HuH-7 (cell line): ENCODE measurements around the gene APBA2.

ENCODE experiments used
- DNase-seq: peaks from one replicate; pipeline ENCODE4 v3.0.0; 2011; ENCODE audit warnings: low spot score

The APBA2 gene

DNA sequence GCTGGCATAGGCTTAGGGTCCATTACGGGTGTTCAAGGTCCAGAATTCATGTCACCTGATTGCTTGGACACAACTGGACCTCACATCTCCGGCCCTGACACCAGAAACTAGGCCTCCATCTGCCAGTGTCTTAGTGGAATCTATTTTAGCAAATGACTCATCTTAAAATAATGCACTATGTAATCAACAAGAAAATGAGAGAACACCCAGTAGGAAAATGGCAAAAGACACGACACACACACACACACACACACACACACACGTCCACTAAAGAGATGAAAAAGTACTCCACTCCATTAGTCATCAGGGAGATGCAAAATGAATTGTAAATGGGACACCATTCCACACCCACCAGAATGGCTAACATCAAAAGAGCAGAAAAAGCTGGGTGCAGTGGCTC is 11.2 kb downstream of the APBA2 start:
- DNase-seq = no peak

DNA sequence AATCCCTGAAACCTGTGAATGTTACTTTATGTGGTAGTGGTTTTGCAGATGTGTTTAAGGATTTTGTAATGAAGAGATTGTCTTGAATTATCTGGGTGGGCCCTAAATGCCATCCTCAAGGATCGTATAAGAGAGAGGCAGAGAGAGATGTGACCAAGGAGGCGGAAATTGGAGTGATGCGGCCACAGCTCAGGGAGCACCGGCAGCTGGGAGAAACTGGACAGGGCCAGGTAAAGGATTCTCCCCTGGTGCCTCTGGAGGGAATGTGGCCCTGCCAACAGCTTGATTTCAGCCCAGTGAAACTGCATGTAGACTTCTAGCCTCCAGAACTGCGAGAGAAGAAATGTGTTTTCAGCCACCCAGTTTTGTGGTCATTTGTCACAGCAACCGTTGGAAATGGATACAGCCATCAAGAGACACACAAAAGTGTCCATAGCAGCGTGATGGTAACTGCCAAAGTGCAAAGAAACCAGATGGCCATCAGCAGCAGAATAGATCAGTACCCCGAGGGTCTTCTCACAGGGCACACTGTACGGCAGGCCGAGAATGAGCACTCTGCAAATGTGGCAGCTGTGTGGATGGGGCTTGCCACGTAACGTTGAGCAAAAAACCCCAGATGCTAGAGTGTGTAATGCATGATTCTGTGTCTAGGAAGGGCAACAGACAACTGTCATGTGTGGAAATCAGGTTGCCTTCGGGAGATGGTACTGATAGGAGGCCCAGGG is 12.2 kb downstream of the APBA2 start:
- no peak for DNase-seq

DNA sequence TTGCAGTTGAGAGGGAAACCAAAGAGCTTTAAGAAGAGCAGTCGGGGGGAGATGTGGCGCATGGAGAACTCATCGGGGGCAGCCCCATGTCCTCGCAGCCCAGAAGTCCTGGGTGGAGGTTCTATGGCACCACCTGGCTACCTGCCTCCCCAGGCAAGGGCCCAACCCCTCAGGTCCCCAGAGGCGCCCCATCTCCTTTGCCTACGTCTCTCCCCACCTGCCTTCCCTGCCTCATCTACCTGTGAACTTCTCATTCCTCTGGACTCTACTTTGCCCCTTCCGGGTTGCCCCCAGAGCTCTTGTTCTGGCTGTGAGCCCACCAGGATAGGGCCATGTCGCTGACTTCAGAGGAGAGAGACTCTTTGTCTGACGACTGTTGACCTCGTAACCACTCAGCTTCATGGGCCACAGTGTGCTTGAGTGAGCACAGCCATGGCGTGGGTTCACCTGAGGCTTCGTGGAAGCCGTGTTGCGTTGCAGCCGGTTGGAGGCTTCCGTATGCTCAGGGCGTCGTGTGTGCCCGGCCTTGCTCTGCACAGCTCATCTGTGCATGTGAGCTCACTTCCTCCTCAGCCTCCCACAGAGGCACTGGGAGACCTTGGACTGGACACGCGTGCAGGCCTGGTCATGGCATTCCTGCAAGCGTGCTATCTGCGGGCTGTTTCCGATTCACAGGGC is 13.4 kb downstream of the APBA2 start:
- DNase-seq = no peak

DNA sequence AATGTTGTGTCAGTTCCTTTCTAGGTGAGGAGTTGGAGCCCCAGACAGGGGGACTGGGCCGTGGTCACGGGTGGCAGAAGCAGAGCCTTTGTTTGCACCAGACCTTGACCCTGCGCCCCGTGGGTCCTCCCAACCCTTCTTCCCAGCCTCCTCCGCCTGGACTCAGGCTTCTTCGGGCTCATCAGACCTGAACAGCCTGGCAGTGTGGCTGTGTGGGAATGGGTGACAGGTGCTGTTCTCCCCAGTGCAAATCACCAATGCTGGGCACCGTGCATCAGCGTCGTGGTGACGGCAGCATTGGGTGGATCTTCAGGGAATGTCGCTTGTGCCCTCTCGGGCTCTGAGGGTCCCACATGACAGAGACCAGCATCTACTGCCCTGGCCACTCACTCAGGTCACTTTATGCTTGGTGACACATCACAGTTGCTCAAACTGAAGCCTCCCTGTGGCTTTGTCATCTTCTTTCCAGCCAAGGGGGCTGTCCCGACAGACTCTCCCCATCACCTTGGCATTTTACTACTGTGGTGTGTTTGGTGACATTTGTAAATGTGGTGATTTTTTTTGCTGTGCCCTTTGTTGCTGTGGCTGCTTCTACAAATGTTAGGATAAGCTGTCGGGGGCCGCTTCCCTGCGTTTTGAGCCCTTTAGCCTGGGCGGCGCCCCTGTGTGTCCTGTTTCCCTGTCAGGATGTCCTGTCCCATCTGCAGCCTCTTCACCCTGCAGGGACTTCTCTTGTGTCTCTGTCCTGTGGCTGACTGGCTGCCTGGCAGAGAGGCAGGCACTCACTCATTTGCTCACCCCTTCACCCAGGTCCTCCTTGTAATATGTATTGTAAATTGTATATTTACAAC is 14.5 kb downstream of the APBA2 start:
- DNase-seq = no peak

DNA sequence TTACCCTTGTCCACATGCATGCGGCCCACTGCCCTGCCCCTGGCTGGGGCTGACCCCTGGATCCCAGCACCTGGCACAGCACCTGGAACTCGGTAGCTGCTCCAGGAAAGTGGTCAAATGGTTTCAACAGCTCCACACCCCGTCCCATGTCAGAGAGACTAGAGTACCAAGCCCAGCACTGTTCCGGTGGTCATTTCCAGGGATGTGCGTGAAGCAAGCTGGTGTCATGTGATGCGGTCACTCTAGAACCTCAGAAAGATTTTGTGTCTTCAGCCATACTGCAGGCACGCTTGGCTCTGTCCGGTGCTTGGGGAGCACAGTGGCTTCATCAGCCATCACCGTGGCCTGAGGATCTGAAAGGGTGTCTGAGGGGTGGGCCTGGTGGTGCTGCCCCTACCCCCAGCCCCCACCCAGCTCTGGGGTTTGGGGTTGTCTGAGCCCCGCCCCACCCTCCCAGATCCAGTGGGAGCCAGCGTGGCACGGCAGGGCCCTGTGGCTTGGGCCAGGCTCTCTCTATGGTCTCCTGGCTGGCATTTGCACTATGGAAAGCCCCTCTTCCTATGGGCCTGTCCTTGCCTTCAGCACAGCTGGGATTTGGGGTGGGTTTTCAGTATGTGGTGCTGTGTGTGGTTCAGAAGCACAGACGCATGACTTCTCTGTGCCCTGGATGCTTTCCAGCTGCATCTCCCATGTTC is 15.3 kb downstream of the APBA2 start:
- DNase-seq = no peak

DNA sequence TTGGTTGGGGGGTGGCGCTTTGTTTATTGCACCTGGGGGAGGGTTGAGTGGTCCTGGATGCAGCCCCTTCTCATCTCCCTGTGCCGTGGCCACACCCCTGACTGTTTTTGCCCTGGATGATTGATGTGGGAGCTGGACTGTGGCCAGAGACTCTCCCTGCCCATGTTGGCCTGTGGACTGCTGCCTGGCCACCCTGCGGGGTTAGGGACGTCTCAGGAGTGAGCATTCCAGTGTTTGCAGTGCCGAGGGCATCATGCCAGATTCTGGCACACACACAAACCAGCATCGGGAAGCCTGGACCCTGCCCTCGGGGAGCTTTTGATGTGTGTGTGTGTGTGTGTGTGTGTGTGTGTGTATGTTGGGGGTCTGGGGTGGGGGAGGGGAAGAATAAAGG is 15.8 kb downstream of the APBA2 start:
- DNase-seq = no peak

DNA sequence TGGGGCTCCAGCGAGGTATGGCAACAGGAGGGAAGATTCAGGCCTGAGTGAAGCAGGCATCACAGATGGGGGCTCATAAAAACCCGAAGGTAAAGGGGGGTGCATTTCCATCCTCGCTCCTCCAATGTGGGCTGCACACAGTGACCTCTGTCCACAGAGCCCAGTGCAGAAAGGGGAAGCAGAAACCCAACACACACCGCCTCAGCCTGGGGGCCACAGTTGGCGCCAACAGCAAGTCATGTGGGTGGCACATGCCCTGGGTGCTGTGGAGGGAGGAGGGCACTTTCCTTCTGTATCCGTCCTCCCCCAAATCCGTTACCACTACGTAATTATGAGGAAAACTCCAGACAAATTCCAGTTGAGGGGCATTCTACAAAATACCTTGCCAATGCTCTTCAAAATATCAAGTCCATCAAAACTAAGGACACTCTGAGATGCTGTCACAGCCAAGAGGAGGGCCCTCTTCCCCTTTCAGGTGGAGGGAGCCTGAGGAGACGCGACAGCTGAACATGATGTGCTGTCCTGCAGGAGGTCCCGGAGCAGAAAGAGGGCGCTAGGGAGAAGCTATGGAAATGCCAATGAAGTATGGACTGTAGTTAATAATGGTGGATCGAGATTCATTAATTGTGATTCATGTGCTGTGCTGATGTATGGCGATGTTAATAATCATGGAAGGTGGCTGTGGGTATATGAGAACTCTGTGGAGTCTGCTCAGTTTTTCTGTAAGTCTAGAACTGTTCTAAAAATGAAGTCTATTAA is 16.4 kb downstream of the APBA2 start:
- no peak for DNase-seq

DNA sequence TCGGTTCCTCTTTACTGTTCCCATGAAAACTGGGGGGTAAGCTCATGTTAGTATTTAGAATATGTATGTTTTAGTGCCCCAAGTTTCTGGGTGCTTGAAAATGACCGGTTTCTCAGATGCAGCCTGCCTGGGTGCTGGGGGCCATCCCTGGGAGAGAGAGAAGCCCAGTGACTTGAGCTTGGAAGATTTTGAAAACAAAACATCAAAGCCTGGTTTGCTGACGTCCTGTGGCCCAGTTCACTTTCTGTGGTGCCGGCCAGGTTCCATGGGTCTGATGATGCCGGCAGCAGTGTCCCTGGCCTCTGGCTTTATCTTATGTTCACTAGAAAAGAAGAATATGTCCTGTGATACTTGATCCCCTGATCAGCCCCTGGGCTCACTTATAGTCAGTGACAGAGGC is 17.1 kb downstream of the APBA2 start:
- DNase-seq = no peak

DNA sequence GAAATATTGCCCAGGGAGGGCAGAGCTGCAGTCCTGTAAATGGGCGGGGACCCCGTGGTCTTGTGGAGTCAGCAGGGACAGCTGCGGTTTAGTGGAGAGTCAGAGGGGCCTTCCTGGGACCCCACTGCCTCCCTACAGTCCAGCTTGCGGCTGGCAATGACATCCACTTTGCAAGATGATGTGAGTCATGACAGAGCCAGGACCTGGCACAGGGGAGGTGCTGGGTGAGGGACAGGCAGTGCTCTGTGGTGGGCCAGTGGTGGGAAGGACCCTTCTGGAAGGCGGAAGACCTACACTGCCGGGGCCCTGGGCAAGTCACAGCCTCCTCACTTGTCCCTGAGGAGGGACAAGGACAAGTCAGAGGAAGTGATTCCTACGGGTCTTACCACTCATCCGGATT is 17.8 kb downstream of the APBA2 start:
- DNase-seq = no peak

DNA sequence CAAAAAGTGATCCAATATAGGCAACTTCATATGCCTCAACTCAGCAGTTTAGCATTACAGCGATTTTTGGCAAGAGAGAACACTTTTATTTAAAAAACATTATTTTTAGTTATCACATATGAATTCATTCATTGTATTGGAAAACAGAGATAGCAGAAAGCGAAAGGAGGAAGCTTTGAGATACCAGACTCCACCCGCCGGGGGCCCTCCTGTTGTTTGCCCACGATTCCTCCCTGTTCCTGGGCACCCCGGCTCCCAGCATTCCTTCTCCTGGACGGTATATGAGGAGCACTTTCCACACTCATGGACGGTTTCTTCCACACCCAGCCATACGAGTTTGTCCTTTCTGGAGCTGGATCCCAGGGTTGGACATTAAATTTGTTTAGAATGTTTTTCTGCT is 18.2 kb downstream of the APBA2 start:
- no peak for DNase-seq

DNA sequence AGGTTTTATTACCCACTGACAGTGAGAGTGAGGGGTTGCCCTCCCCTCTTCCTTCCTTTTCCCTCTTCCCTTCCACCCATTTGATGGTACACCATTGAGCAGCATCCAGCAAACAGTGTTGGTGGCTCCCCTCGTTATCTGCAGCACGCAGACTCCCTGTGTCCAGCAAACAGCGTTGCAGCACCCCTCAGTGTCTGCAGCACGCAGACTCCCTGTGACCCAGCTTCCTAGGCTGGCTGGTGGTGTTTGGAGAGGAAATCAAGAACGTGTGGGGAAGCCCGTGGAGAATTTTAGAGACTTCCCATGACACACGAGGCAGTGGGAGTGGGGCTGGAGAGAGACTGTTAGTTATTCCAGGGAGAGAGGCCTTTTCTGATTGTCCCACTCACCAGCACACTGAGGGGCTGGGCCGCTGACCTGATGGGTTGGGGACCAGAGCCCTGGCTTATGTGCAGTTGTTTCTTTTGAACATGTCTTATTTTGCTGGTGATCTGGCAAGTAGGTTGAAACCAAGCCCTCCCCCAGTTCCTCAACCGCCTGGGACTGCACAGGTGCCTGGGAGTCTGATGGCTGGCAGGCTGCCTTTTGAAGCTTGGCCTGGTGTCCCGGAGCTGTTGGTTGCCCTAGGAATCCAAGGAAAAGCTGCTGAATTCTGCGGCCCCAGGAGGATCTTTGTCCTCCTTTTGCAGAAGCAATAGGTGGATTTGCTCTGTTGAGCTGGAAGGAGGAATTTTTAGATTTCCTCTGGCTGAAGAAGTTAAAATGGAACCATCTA is 19.0 kb downstream of the APBA2 start:
- DNase-seq = no peak

DNA sequence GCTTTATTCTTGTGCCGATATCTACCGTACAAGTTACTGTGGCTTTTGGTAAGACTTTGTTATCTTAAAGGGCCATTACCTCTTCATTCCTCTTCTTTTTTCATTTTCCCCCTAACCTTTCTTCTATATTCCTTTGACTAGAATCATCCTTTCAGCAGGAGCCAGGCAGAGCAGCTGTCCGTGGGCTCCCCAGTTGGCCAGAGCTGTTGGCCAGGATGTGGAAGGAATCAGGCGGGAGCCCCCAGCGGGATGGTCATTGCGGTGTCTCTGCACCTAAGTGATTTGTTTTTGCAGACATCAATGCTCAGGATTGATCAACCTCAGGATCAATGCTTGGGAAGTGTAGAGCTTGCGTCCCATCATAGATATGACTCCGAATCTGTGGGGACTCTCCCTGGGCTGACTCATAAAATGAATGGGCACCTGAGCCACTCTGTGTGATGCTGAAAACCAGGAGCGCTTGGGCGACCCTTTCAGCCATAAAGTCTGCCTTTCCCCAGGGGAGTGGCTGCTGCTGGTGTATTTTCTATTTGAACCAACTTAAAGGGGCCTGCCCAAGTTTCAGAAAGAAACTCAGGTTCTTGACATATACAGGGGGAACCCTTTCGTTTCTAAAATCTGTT is 21.7 kb downstream of the APBA2 start:
- DNase-seq = no peak

DNA sequence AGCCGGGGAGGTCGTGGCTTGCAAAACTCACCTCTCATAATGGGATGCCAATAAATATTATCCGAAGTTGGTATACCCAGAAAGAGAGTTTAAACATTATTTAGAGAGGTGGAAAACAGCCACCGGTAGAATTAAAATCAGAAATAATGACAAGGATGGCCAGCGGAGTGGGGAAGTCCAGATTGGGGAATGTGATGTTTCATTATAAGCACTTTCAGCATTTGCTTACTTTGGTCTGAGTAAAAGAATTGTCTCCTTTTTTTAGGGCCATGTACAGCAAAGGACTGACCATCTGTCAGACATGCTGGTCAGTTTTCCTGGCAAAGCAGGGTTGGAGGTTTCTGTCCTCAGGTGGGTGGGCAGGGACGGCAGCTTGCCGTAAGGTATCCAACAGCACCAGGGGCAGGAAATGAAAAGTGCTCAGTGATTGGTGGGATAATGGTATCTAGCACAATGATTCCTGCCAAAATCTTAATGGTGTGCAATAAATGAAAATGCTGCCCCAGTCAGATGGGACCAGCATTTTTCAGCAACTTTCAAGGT is 24.3 kb downstream of the APBA2 start:
- DNase-seq = no peak

DNA sequence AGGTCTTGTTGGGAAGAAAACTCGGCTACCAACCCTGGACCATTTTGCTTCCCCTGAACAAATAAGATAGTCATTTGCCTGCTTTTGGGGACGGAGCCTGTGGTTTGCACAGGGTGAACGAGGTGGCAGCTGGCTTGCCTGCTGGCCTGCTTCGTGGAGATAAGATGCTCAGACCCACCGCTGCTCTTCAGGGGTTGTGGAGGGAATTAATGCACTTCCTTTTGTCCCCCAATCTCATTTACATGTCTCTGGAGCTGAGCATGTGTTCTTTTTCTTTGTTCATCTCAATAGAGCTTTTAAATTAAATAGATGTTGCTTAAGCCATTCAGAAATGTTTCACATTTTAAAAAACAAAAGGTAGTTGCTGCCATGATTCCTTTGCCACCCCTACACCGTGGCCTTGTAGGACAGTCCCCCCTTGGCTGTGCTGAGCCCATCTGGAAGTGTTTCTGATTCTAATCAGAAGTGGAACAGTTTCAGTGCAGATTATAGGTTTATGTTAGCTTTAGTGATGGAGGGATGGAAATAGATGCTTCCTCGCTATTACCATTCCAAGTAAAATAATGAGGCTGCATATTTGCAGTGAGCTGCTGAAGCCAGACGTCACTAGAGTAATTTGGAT is 25.6 kb downstream of the APBA2 start:
- no peak for DNase-seq

DNA sequence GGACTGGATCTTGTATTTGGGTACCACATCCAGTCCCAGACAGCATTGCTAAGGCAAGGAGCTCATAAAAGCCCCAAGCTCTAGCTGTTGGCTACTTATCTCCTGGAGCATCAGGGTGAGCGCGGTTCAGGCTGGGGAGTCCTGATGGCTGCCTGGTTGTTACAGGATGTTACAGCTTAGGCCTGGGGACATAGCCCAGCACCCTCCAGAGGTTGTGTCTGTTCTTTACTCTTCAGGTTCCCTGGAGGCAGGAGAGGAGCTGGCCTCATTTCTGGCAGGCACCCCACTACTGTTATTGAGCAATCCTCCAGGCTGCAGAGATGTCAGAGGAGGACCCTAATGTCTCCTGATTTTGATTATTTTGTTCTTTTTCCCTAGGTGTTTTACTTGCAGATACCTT is 26.6 kb downstream of the APBA2 start:
- no peak for DNase-seq

DNA sequence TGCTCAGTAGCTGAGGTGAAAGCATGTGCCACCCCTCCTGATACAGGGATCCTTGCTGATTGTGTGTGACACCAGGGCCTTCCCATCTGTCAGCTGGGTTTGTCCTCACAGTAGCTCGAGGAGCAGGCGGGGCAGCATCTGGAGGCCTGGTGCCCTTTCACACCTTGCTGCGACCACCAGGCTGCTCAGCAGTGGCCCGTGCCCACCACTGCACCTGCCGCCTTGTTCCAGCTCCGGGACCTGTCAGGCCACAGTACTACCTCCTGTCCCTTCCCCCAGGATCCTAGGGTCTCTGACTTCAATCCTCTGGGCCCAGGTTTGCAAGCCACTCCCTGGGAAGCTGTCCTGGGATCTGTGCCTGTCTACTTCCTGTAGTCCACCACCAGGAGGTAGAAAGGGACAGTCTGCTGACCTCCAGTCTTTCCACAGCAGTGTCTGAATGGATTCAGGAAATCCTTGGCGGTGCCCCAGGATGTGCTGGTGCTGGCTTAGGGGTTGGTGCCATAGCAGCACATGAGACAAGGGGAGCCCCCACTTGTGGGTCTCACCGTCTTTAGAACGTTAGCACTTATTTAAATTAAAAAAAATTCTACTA is 27.5 kb downstream of the APBA2 start:
- DNase-seq = no peak

DNA sequence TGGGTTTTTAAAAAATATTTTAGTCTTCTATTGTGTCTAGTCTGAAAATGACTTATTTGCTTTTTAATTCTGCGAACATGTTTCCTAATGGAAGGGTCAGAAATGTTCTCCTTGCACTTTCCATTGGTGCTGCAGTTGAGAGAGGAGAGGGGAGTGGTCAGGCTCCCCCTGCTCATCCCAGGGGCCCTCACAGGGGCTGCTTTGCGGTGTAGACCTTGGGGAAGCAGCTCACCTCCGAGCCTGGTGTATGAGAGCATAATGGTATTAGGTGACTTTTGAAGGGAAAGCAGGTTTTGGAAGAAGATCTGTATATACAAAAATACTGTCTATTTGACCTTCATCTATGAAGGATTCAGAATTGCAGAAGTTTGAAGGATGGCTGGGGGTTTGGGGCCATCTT is 28.3 kb downstream of the APBA2 start:
- DNase-seq = no peak

DNA sequence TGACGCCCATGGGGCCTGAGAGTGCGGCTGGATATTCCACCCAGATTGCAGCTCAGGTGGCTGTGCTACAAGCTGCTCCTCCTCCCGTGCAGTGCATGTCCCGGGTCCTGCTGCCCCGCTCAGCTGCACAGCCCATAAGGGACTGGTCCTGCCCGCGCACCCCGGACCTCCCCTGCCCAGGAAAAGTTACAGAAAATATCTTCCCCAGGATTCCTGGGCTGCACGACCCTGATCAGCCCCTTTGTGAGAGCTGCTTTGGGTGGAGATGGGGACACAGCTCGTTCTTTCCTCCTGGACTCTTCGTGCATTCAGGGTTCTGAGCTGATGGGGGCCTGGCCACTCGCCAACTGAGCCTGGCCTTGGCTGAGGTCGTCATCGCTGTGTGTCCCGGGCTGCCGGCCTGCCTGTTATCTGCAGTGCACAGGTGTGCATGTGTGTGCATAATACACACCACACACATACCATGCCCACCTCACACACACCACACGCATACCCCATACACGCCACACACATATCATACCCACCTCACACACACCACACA is 28.8 kb downstream of the APBA2 start:
- DNase-seq = no peak
